LoVo (cell line): ENCODE results near the gene MPP1.
A peak's percentile ranks its signal among the peaks of the same experiment; 100 is the strongest.

Experiments
- DNase-seq: peaks from one replicate; pipeline ENCODE4 v3.0.0-alpha.2; 2016; ENCODE audit warnings: low spot score

MPP1 gene

DNA sequence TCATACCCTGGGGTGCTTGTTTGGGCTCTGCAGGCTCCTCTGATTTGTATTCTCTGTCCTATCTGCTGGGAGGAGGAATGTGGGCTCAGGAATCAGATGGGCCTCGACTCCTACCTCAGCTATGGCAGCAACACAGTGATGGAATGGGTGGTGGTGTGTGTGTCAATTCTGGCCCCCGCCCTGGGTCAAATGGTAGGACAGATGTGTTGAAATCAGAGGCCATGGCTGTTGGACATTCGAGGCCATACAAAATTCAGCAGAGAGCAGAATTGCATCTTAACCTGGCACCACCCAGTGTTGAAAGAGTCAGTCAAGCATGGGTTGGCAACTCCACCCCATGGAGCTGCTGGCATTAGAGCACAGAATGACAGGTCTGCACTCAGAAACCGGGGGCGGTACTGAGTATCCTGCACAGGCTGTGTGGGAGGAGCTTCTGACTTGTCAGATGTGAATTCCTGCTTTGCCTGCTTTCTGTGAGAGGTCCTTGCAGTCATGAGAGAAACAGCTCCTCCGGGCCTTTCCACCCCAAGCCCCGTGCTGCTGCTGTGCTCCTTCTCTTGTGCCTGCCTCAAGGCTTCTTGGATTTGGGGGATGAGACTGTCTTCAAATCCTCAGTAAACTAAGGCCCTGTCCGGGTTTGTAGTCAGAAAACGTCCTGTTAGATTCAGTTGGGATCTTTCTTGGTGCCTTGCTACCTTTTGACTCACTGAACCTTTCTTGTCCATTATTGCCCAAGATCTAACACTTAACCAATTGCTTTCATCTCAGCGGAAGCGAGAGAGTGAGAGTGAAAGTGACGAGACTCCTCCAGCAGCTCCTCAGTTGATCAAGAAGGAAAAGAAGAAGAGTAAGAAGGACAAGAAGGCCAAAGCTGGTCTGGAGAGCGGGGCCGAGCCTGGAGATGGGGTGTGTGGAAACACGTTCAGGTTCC lies 29.6 kb downstream of the MPP1 start:
- DNase-seq: no peak

DNA sequence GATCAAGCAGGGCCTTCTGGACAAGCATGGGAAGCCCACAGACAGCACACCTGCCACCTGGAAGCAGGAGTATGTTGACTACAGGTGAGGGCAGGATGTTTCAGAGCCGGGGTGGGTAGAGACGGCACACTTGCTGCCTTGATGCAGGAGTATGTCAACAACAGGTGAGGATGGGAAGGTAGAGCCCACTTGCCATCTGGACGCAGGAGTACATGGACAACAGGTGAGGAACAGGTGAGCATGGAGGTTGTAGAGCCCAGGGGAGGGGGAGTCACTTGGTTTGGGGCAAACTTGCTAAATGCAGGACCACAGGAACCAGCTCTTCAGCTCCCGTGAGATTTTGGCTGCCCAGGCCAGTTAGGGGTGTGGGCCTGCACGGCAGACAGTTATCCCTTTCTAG lies 30.7 kb downstream of the MPP1 start:
- no peak for DNase-seq

DNA sequence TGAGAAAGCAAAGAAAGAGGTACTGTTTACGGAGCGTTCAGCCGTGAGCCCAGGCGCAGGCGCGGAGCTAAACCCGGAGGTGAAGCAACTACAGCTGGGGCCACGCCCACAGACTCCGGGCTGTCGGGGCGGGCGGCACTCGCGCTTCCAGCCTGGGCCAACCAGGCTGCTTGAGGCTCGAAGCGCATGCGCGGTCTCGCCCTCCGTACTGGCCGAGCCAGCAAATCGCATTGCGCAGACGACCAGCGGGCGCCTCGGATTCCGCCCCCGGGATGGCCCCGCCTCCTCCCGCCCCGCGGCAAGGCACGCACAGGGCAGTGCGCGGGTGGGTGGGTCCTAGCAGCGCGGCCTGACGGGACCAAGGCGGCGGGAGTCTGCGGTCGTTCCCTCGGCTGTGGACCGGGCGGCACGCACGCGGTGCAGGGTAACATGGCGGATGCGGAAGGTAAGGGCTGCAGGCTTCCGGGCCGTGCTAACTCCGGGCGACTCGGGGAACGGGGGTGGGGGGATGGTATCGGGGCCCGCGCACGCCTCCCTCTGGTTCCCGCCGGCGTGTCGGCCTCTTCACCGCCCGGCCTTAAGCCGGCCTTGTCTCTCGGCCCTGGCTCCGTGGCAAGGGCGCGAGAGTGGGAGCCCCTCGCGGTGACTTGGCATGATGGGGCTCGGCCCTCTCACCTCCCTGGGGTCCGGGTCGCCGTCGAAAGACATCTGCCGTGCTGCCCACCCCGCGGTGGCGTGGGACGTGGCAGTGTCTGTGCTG lies 42.6 kb downstream of the MPP1 start, which contains the start of gene DKC1:
Gene DKC1 (plus strand): TSS at position 328 of the 760 bp plus-strand sequence. CDS start 102 bp downstream, at position 430.
- DNase-seq: peak; percentile 91

DNA sequence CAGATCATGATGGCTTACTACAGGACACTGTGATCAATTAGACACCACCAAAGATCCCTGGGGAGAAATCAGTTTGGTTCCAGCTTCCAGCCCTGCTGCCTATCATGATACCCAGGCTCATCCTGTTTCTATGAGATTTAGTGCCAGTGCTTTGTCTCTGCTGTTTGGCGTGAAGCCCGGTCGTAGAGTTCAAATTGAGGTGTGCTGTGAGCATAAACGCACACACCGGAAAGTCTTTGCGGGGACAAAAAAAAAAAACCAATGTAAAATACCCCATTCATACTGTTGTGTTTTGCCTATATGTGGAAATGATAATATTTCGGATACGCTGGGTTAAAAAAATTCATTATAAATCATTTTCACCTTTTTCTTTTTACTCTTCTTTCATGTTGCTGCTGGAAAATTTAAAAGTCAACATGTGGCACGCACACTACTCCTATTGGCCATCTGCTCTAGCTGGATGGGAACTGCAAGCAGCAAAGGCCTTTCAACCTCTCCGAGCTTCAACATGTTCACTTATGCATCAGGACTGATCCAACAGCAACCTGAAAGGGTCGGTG lies 43.2 kb downstream of the MPP1 start:
- DNase-seq: no peak

DNA sequence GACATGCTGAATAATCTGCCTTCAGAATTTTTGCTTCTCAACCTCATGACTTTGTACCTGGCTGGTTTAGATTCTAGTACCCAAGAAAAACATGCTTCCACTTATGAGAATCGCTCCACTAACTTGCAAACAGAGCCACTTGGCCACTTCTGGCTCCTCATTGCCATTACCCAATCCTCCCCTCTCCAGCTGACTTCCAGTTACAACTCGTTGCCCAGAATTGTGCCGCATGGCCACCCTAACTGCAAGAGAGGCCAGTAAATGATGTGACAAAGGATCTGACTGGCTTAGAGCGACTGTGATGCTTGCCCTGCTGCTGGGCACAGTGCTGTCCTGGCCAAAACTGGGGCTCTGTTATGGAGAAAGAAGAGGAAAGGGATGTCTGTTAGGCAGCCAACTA lies 46.6 kb downstream of the MPP1 start:
- DNase-seq: no peak

DNA sequence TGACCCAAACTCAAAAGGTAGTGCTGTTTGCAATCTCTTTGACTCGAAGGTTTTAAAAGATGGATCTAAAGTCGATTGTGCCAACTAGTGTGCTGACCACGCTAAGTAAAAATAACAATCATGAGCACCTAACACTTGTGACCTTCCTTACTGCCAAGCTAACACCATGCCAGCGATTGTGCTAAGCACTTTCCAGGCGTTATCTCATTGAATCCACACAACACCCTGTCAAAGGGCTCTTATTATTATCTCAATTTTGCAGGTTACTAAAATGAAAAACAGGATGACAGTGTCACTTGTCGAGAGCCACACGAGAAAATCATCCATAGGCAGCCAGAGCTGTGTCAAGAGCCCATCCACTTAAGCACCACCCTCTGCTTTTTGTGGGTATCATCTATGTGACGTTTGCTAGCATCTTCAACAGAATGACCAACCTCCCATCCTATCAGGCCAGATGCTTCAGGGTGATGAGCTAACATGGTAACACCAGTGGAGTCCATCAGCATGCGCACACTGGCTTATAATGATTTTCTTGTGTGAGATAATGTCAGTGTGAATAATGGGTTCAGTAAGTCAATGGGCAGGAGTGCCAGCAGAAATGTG lies 53.5 kb downstream of the MPP1 start:
- no peak for DNase-seq

DNA sequence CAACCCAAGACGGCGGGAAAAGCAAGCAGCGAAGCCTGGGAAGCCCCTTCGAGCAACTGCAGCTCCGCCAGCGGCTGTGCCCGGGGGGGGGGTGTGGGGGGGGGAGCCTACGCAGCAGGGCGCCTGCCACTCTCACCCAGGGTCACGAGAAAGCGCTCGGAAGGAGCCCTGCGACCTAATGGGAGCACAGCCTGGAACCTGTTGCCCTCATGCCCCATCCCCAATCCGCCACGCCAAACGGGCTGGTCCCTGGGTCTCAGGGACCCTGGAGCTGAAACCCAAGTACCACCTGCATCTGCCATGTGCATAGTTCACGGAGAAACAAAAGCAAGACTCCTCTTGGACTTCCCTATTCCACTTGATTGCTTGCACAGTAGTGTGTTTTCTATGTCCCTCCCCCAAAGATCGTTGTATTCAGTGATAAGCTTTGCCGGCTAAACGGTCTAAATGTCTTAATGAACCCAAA lies 54.0 kb downstream of the MPP1 start:
- no peak for DNase-seq

DNA sequence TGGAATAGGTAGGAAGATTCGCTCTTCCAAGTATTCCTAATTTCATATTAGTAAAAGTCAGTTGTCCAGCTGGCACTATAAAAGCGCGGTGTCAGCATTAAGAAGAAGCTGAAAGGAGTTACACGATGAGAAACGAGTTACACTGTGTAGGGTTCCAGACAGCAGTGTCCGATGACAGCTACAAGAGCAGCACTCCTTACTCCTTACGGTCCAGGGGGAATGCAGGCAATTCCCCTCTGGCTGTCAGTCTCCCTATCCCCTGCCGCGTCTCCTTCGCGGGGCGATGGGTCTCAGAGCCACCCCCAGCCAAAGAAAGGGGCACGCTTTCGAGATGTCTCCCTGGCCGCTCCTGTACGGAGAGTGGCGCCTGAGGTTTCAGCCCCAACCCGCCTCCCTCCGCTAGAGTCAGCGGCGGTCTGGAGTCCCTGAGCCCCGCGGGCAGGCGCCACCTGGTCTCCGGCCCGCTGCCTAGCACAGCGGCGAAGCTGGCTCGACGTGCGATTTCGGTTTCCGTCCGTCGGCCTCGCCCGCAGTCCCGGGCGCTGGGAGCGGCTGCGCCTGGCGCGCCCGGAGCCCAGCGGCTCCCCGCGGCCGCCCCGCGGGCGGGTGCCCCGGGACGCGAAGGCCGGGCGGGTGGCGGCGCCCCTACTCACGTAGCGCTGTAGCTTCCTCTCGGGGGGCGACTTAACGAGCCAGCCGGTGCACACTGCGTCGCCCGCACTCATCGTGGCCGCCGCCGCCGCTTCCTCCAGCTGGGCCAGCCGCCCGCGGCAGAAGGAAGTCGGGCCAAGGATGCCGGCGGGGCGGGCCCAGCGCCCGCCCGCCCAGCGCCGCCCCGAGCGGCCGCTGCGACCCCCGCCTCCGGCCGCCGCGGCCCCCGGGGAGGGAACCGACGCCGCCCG lies 54.7 kb downstream of the MPP1 start, which contains the start of gene GAB3:
Gene GAB3 (minus strand): TSS at position 777 of the 902 bp plus-strand sequence. CDS start 52 bp downstream, at position 725.
- no peak for DNase-seq

DNA sequence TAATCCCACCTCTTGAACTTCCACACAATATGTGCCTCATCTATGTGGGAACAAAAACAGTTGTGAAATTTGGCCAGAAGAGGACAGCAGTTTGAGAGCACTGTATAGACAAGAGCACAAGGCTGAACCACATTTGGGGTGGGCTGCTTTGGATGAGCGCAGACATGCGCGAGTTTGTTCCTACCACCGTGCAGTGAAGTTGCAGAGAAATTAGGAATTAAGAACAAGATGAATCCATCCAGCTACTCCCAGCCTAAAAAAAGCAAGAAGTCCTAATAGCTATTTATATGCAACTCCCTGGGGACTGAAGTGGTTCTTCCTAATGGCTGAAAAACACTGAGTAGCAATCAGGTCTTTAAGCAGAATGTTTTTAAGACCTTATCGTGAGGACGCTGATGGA lies 55.4 kb downstream of the MPP1 start:
- DNase-seq: no peak

DNA sequence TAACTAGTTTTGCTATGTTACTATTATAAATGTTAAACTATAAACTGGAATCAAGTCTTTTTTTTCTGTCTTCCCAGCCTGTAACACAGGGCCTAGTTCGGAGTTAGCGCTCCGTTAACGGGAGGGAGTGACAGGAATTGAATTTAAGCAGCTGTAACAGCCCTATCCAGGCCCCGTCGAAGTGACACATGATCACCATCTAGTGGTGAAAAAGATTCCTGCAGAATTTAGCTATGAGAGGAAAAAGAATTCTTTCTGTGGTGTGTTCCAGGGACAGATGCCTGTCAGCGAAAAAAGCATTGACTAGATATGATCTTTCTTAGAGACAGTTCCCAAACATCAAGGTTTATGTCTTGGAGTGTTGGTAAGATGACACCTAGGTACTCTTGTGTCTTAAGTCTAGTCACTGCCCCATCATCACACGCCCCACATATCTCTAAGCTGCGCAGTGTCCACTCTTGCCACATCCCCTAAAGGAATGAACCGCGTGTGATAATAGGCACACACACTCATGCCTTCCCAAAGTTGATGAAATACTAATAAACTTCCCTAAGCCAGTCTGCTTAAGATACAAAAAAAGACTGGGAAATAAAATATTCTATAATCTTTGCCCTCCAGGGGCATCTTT lies 56.5 kb downstream of the MPP1 start:
- peak; percentile 40 for DNase-seq

DNA sequence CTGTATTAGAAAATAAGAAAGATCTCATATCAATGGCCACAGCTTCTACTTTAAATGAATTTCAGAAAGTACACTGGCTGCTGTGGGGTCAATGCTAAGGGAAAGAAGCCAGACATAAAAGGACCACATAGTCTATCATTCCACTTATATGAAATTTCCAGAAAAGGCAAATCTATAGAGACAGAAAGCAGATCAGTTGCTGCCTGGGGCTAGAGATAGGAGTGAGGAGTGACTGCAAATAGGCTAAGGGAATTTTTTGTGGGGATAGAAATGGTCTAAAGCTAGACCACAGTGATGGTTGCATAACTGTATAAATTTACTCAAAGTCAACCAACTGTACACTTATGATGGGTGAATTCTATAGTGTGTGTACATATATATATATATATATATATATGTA lies 62.7 kb downstream of the MPP1 start:
- no peak for DNase-seq

DNA sequence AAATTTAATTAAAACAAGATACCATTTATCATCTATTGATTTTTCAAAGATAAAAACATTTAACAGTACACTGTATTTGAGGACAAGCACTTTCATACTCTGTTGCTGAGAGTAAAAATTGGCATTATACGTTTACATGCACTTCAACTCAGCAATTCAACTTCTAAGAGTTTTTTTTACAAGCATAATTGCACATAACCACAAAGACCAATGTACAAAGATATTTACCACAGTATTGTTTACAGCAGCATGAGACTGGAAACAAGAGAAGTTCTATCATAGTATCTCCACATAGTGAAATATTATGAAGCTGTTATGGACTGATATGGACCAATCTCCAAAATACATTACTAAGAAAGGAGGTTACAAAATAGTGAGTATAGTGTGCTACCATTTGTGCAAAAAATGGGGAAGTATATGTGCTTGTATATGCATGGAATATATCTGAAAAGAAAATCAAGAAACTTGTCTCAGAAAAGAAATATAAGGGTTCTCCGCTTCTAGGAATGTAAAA lies 65.3 kb downstream of the MPP1 start:
- no peak for DNase-seq

DNA sequence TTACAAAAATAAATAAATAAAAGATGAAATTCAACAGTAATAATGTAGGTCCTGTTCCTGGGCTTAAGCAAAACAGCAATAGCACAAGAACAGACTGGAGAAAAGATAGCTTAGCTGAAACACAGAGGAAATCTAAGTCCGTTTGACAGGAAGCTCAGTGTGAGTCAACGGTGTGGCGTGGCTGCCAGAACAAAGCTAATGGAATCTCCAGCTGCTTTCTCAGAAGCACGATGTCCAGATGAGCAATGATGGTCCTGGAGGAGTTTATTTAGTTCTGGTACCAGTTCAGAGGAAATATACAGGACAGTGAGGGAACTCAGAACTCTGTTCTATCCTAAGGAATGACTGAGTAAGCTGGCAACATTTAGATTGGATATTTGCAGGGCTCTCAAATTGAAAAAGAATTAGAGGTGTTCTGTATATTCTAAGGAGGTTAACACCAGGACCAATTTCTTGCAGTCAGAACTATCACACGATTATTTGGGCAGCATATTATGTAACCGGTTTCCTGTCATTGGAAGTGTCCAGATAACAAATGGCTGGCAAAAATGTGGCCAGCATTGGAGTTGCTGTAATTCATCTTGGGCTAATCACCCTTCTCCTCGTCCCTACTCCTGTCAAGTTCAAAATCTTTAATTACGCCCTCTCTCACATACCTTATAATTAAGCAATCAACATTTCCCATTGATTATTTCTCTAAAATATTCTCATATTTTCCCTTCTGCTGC lies 67.1 kb downstream of the MPP1 start:
- no peak for DNase-seq

DNA sequence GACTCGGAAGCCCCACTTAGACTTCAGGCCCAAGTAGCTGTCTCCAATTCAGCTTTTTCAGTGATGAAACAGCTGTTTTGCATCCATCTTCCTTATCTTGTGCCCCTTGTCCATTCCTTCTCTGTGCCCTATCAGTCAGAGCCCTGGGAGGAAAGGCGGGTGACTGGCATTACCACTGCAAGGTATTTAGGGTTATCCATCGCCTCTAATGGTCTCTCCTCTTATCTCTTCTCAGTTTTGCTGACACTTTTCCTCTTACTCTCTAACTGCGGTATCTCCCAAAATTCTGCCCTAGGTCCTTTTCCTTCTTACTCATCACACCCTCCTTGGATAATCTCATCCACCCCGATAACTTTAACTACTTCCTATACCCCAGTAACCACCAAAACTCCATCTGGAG lies 68.1 kb downstream of the MPP1 start:
- DNase-seq: no peak

DNA sequence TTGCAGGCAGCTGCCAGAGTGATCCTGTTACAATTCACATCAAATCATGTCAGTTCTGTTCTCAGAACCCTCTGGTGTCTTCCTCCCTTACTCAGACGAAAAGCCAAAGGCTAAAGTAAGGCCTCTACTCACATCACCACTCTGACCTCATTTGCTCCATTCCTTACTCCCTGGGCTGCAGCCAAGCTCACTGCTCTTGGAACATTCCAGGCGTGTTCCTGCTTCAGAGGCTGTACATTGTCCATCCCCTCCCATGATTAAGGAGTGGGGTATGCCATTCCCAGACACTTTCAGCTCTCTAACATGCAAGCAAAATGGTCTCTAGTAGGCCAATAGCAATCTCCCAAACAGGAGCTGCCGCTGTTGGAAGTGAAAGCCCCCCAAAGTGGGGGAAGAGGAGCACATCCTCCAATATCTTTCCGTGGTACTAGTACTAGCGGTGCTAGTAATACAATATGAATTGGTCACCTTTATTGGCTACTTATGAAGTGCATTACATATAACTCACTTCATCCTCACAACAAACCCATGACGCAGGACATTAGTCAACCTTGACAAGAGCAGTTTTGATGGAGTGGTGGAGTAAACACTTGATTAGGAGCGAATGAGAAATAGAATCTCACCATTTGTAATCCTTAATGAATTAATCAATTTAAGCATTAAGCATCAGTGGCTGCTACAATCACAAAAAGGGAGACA lies 69.4 kb downstream of the MPP1 start:
- no peak for DNase-seq

DNA sequence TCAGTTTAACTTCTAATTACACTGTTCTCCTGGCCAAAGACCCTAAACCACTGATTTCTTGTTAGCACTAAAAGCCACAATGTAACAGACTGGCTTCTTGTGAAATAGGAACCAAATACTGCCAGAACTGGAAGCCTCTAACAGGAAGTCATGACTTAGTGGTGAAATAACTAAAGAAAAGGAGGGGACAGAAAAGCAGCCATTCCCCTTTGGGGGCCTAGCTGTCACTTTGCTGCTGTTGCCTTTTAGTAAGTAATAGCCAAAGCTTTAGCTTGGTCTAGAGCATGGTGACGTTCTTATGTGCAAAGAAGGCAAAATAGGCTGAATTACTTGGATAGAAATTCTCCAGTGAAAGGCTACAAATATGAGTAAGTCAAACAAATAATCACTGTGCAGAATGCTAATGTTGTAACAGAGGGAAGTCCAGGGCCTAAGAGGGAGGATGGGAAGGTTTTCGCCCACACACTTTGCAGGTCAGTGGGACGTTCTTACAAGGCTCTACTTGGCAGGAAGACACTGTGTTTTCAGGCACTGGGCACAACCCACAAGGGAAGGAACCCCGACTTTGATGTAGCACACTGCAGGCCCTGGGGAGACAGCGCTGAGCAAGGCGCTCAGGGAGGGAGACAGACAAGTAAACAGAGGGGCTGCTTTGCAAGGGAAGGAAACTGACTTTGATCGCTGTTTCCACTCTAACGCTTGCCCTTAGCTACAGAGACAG lies 71.1 kb downstream of the MPP1 start:
- DNase-seq: no peak

DNA sequence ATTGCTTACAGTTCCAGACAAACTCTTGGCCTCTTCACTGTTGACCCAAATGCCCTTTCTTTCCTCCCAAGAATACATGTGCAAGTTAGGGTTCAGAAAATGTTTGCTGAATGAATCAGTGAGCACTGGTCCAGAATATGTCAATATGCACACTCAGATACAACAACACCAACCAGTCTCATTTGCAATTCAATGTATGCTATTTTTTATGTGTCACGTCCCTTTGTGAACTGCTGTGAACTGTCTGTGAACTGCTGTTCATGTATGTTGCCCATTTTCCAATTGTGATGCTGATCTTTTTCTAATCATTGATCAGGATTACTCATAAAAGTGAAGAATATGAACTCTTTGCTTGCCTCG lies 72.2 kb downstream of the MPP1 start:
- DNase-seq: no peak

DNA sequence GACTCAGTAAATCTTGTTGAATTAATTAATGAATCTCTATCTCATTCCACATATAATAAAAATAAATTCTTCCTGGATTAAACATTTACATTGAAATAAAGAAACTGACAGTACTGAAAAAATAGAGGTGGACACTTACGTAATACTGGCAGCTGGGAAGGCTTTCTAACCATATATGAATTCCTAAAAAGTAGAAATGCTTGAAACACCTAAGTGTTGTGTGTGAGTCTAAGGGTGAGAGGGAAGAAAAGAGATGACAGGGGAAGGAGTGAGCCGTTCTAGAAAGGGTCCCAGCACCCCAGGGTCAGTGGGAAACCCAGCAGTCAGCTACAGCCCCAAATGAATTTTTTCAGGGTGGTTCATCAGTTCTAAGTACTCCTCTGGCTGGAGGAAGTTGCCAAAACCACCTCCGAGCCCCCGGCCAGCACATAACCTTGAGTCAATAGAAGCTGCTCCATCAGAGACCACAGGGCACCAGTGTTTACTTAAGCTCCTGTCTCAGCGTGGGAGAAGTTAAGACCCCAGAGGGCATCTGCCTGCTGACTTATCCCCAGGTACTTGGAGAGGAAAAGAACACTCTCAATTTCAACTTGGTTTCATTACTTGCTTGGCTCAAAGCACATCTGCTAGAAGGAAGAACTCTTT lies 72.7 kb downstream of the MPP1 start:
- no peak for DNase-seq
